ENCODE measurements around the gene DLG1.

GRCh38 chr3:197289726-197290125, 8.7 kb downstream of the DLG1 start:
- no peak for TF ChIP-seq CTCF (IDR thresholded peaks at IDR 0.05)
- TF ChIP-seq POLR2A (IDR thresholded peaks at IDR 0.05): no peak
